IPS DF 6.9 (cell line): ENCODE data around the gene KPNA1.
"Not testable (repeated sequence)": the region's sequence is repeated elsewhere in the genome, so short reads cannot be mapped to it uniquely, and the experiment has no call there.

Source experiments
- DNase-seq: peaks from one replicate; pipeline ENCODE4 v3.0.0-alpha.2; 2013; ENCODE audit warnings: low read depth, low spot score
- H3K27ac ChIP-seq: one replicate; pipeline ENCODE4 v1.5.1; 2013; ENCODE audit warnings: low read length, control low read depth
- H3K27me3 ChIP-seq: 2 replicates; pipeline ENCODE4 v1.6.1; 2013; ENCODE audit warnings: mild to moderate bottlenecking, low read length; ENCODE audit not compliant: control insufficient read depth, insufficient read depth
- H3K36me3 ChIP-seq: 2 replicates; pipeline ENCODE4 v1.6.1; 2013; ENCODE audit warnings: low read length; ENCODE audit not compliant: control insufficient read depth, insufficient read depth
- H3K4me1 ChIP-seq: 2 replicates; pipeline ENCODE4 v1.6.1; 2013; ENCODE audit warnings: low read length; ENCODE audit not compliant: control insufficient read depth, insufficient read depth
- H3K4me3 ChIP-seq: 2 replicates; pipeline ENCODE4 v1.5.1; 2013; ENCODE audit warnings: mild to moderate bottlenecking, low read length
- H3K9me3 ChIP-seq: 2 replicates; pipeline ENCODE4 v1.6.1; 2013; ENCODE audit warnings: low read length, inconsistent platforms; ENCODE audit not compliant: control insufficient read depth, insufficient read depth
- WGBS: extraction: QIAGEN DNeasy Blood & Tissue Kit; methylation state at CpG from one replicate; pipeline ENCODE4 v1.1.7; 2013; ENCODE audit warnings: mixed read lengths, missing lambda C conversion rate; ENCODE audit not compliant: insufficient read length, insufficient coverage; 5-methylcytosine and 5-hydroxymethylcytosine counted together

The KPNA1 gene

GRCh38 chr3:122506450-122506849, 8.3 kb downstream of the KPNA1 start:
- Histone ChIP-seq H3K27ac (no peak overlapping the region), H3K4me1 (0 out of 2 replicates have a peak, but pooled peaks cover 1% of the 10 kb centered on the region), H3K4me3 (no peak overlapping the region), H3K27me3 (no peaks in the 10 kb centered on the region), H3K36me3 (no peaks in the 10 kb centered on the region), H3K9me3 (no peaks in the 10 kb centered on the region)
- no CpG with 5 or more reads among the region's 1 CpG for WGBS
- no peak for DNase-seq

GRCh38 chr3:122505676-122506075, 9.1 kb downstream of the KPNA1 start:
- no peak overlapping the region for H3K4me3 ChIP-seq
- H3K36me3 ChIP-seq: no peaks in the 10 kb centered on the region
- no peaks in the 10 kb centered on the region for H3K9me3 ChIP-seq
- no peak overlapping the region for H3K27ac ChIP-seq
- no peak for DNase-seq
- no CpG with 5 or more reads among the region's 2 CpGs for WGBS
- H3K27me3 ChIP-seq: no peaks in the 10 kb centered on the region
- H3K4me1 ChIP-seq: 0 out of 2 replicates have a peak, but pooled peaks cover 1% of the 10 kb centered on the region

- Histone ChIP-seq H3K9me3 (no peaks in the 10 kb centered on the region), H3K27ac (no peak overlapping the region), H3K27me3 (no peaks in the 10 kb centered on the region), H3K36me3 (no peaks in the 10 kb centered on the region), H3K4me1 (no peaks in the 10 kb centered on the region), H3K4me3 (no peak overlapping the region)
- no peak for DNase-seq
- WGBS: no CpG with 5 or more reads among the region's 2 CpGs
Measured at GRCh38 chr3:122502941-122503340, 11.8 kb downstream of the KPNA1 start.

GRCh38 chr3:122502139-122502538, 12.6 kb downstream of the KPNA1 start:
- no peak overlapping the region for H3K4me3 ChIP-seq
- WGBS: no CpG with 5 or more reads among the region's 2 CpGs
- no peaks in the 10 kb centered on the region for H3K4me1 ChIP-seq
- no peaks in the 10 kb centered on the region for H3K9me3 ChIP-seq
- no peaks in the 10 kb centered on the region for H3K27me3 ChIP-seq
- H3K36me3 ChIP-seq: no peaks in the 10 kb centered on the region
- DNase-seq: no peak
- H3K27ac ChIP-seq: no peak overlapping the region

GRCh38 chr3:122500964-122501363, 13.8 kb downstream of the KPNA1 start:
- H3K36me3 ChIP-seq, DNase-seq, H3K27ac ChIP-seq, H3K9me3 ChIP-seq, H3K4me3 ChIP-seq, H3K27me3 ChIP-seq, H3K4me1 ChIP-seq: not testable (repeated sequence)
- no CpG with 5 or more reads among the region's 6 CpGs for WGBS

- H3K4me3 ChIP-seq: no peak overlapping the region
- no peaks in the 10 kb centered on the region for H3K36me3 ChIP-seq
- H3K27me3 ChIP-seq: no peaks in the 10 kb centered on the region
- H3K27ac ChIP-seq: no peak overlapping the region
- no peaks in the 10 kb centered on the region for H3K9me3 ChIP-seq
- no peak for DNase-seq
- no peaks in the 10 kb centered on the region for H3K4me1 ChIP-seq
- no CpG with 5 or more reads among the region's 1 CpG for WGBS
Measured at GRCh38 chr3:122498152-122498551, 16.6 kb downstream of the KPNA1 start.

- Histone ChIP-seq H3K9me3 (no peaks in the 10 kb centered on the region), H3K27me3 (no peaks in the 10 kb centered on the region), H3K36me3 (no peaks in the 10 kb centered on the region), H3K27ac (no peak overlapping the region), H3K4me3 (no peak overlapping the region), H3K4me1 (no peaks in the 10 kb centered on the region)
- WGBS: no CpG with 5 or more reads among the region's 1 CpG
- DNase-seq: no peak
Measured at GRCh38 chr3:122497425-122497824, 17.3 kb downstream of the KPNA1 start.

GRCh38 chr3:122496508-122496907, 18.2 kb downstream of the KPNA1 start:
- no peaks in the 10 kb centered on the region for H3K36me3 ChIP-seq
- no peaks in the 10 kb centered on the region for H3K9me3 ChIP-seq
- no peak for DNase-seq
- H3K4me3 ChIP-seq: no peak overlapping the region
- WGBS: no CpG with 5 or more reads among the region's 2 CpGs
- H3K4me1 ChIP-seq: no peaks in the 10 kb centered on the region
- H3K27me3 ChIP-seq: no peaks in the 10 kb centered on the region
- H3K27ac ChIP-seq: no peak overlapping the region

- H3K4me3 ChIP-seq: no peak overlapping the region
- H3K9me3 ChIP-seq: no peaks in the 10 kb centered on the region
- H3K36me3 ChIP-seq: no peaks in the 10 kb centered on the region
- H3K27ac ChIP-seq: no peak overlapping the region
- no peaks in the 10 kb centered on the region for H3K27me3 ChIP-seq
- WGBS: no CpG with 5 or more reads among the region's 3 CpGs
- no peaks in the 10 kb centered on the region for H3K4me1 ChIP-seq
- no peak for DNase-seq
Measured at GRCh38 chr3:122493296-122493695, 21.4 kb downstream of the KPNA1 start.

- H3K27me3 ChIP-seq: no peaks in the 10 kb centered on the region
- H3K4me3 ChIP-seq: no peak overlapping the region
- H3K36me3 ChIP-seq: no peaks in the 10 kb centered on the region
- no peak overlapping the region for H3K27ac ChIP-seq
- no peaks in the 10 kb centered on the region for H3K9me3 ChIP-seq
- WGBS: no CpG with 5 or more reads among the region's 7 CpGs
- H3K4me1 ChIP-seq: no peaks in the 10 kb centered on the region
- DNase-seq: no peak
Measured at GRCh38 chr3:122488262-122488973, 26.3 kb downstream of the KPNA1 start.

- no peaks in the 10 kb centered on the region for H3K9me3 ChIP-seq
- no peak overlapping the region for H3K4me3 ChIP-seq
- no CpG with 5 or more reads among the region's 5 CpGs for WGBS
- no peak overlapping the region for H3K27ac ChIP-seq
- no peaks in the 10 kb centered on the region for H3K4me1 ChIP-seq
- H3K27me3 ChIP-seq: no peaks in the 10 kb centered on the region
- H3K36me3 ChIP-seq: no peaks in the 10 kb centered on the region
- DNase-seq: no peak
Measured at GRCh38 chr3:122484985-122485384, 29.8 kb downstream of the KPNA1 start.
